ENCODE results near the gene RBM23.
"Not testable (repeated sequence)": the region's sequence is repeated elsewhere in the genome, so short reads cannot be mapped to it uniquely, and the experiment has no call there.

Gene RBM23

GRCh38 chr14:22875748-22876319 lies 43.1 kb downstream of the RBM23 start:
- CTCF ChIA-PET = interaction anchor here (6.3 kb wide), 1 partner anchor 10 kb away, joined by 115 read pairs; the partner anchor contains the start of gene REM2
- H3K4me1 Mint-ChIP-seq = peaks cover 23% of the 10 kb centered on the region
- DNase-seq = no peak
- no peaks in the 10 kb centered on the region for H3K27me3 Mint-ChIP-seq
- H3K36me3 Mint-ChIP-seq = peaks cover 49% of the 10 kb centered on the region
- no peaks in the 10 kb centered on the region for H3K9me3 Mint-ChIP-seq
- no peak overlapping the region for H3K4me3 Mint-ChIP-seq
- H3K27ac Mint-ChIP-seq = no peak overlapping the region

GRCh38 chr14:22875003-22875747 lies 43.8 kb downstream of the RBM23 start:
- no peaks in the 10 kb centered on the region for H3K9me3 Mint-ChIP-seq
- H3K36me3 Mint-ChIP-seq = peaks cover 49% of the 10 kb centered on the region
- peaks cover 30% of the 10 kb centered on the region for H3K4me1 Mint-ChIP-seq
- H3K27ac Mint-ChIP-seq = no peak overlapping the region
- CTCF ChIA-PET = interaction anchor here (6.3 kb wide), 1 partner anchor 11 kb away, joined by 115 read pairs; the partner anchor contains the start of gene REM2
- H3K27me3 Mint-ChIP-seq = no peaks in the 10 kb centered on the region
- no peak for DNase-seq
- H3K4me3 Mint-ChIP-seq = no peak overlapping the region

- no peak for DNase-seq
- no peaks in the 10 kb centered on the region for H3K9me3 Mint-ChIP-seq
- peak overlapping the region; percentile 94 for H3K27ac Mint-ChIP-seq
- H3K4me3 Mint-ChIP-seq = peak overlapping the region; percentile 88
- H3K36me3 Mint-ChIP-seq = peaks cover 37% of the 10 kb centered on the region
- CTCF ChIA-PET = interaction anchor here (0.6 to 6.3 kb wide), 21 partner anchors 11 to 129 kb away, joined by 3 to 115 read pairs (median 4); partner anchors contain the start of genes HAUS4, MRPL52, PRMT5 and REM2
- peaks cover 37% of the 10 kb centered on the region for H3K4me1 Mint-ChIP-seq
- no peaks in the 10 kb centered on the region for H3K27me3 Mint-ChIP-seq
Measured at GRCh38 chr14:22872833-22873520, 46.0 kb downstream of the RBM23 start.

GRCh38 chr14:22872033-22872832 lies 46.7 kb downstream of the RBM23 start:
- H3K27me3 Mint-ChIP-seq = no peaks in the 10 kb centered on the region
- H3K9me3 Mint-ChIP-seq = no peaks in the 10 kb centered on the region
- CTCF ChIA-PET = interaction anchor here (0.8 to 6.3 kb wide), 19 partner anchors 11 to 130 kb away, joined by 3 to 115 read pairs (median 4); partner anchors contain the start of genes MRPL52, PRMT5 and REM2
- peaks cover 37% of the 10 kb centered on the region for H3K4me1 Mint-ChIP-seq
- peaks cover 32% of the 10 kb centered on the region for H3K36me3 Mint-ChIP-seq
- peak overlapping the region; percentile 97 for H3K27ac Mint-ChIP-seq
- peak overlapping the region; percentile 95 for H3K4me3 Mint-ChIP-seq
- DNase-seq = peak; percentile 82

GRCh38 chr14:22871224-22872032 lies 47.5 kb downstream of the RBM23 start, which contains the start of gene LRP10:
LRP10 (plus strand) TSS chr14:22871740; CDS start chr14:22872304, 564 bp downstream.
- CTCF ChIA-PET = interaction anchor here (0.7 to 6.3 kb wide), 12 partner anchors 12 to 302 kb away, joined by 3 to 115 read pairs (median 6); partner anchors contain the start of genes MRPL52, PRMT5 and REM2
- Mint-ChIP-seq H3K27me3 (peaks cover 4% of the 10 kb centered on the region), H3K4me1 (peaks cover 37% of the 10 kb centered on the region), H3K9me3 (no peaks in the 10 kb centered on the region), H3K27ac (peak within 1 kb of the TSS; percentile 97), H3K36me3 (peaks cover 24% of the 10 kb centered on the region), H3K4me3 (peak within 1 kb of the TSS; percentile 95)
- peak; percentile 88 for DNase-seq

GRCh38 chr14:22870811-22871223 lies 48.1 kb downstream of the RBM23 start:
- H3K27ac Mint-ChIP-seq = peak overlapping the region; percentile 97
- peaks cover 37% of the 10 kb centered on the region for H3K4me1 Mint-ChIP-seq
- no peaks in the 10 kb centered on the region for H3K9me3 Mint-ChIP-seq
- CTCF ChIA-PET = interaction anchor here (0.5 to 6.3 kb wide), 5 partner anchors 15 to 301 kb away, joined by 3 to 115 read pairs (median 5); partner anchors contain the start of gene REM2
- peaks cover 4% of the 10 kb centered on the region for H3K27me3 Mint-ChIP-seq
- no peak for DNase-seq
- H3K36me3 Mint-ChIP-seq = peaks cover 18% of the 10 kb centered on the region
- peak overlapping the region; percentile 95 for H3K4me3 Mint-ChIP-seq

GRCh38 chr14:22866874-22867273 lies 52.1 kb downstream of the RBM23 start:
- peaks cover 17% of the 10 kb centered on the region for H3K27me3 Mint-ChIP-seq
- CTCF ChIA-PET = no interaction called here
- H3K4me3 Mint-ChIP-seq = no peak overlapping the region
- peaks cover 17% of the 10 kb centered on the region for H3K4me1 Mint-ChIP-seq
- H3K9me3 Mint-ChIP-seq = peaks cover 1% of the 10 kb centered on the region
- no peak for DNase-seq
- peaks cover 3% of the 10 kb centered on the region for H3K36me3 Mint-ChIP-seq
- no peak overlapping the region for H3K27ac Mint-ChIP-seq

- DNase-seq = no peak
- H3K4me1 Mint-ChIP-seq = peaks cover 13% of the 10 kb centered on the region
- CTCF ChIA-PET = interaction anchor here (0.6 to 1.1 kb wide), 3 partner anchors 64 to 294 kb away, joined by 3 read pairs; no protein-coding TSS in a partner anchor
- H3K9me3 Mint-ChIP-seq = peaks cover 7% of the 10 kb centered on the region
- no peak overlapping the region for H3K27ac Mint-ChIP-seq
- peaks cover 29% of the 10 kb centered on the region for H3K27me3 Mint-ChIP-seq
- peaks cover 9% of the 10 kb centered on the region for H3K36me3 Mint-ChIP-seq
- H3K4me3 Mint-ChIP-seq = no peak overlapping the region
Measured at GRCh38 chr14:22865424-22866405, 53.2 kb downstream of the RBM23 start.

- CTCF ChIA-PET = interaction anchor here (0.6 to 1.1 kb wide), 2 partner anchors 65 to 294 kb away, joined by 3 read pairs; no protein-coding TSS in a partner anchor
- Mint-ChIP-seq H3K36me3 (peaks cover 9% of the 10 kb centered on the region), H3K27me3 (peaks cover 36% of the 10 kb centered on the region), H3K4me1 (peaks cover 6% of the 10 kb centered on the region), H3K9me3 (peaks cover 7% of the 10 kb centered on the region), H3K27ac (no peak overlapping the region), H3K4me3 (no peak overlapping the region)
- DNase-seq = no peak
Measured at GRCh38 chr14:22864979-22865378, 54.0 kb downstream of the RBM23 start.

- peaks cover 66% of the 10 kb centered on the region for H3K27me3 Mint-ChIP-seq
- H3K9me3 Mint-ChIP-seq = peaks cover 7% of the 10 kb centered on the region
- H3K36me3 Mint-ChIP-seq = peaks cover 10% of the 10 kb centered on the region
- CTCF ChIA-PET = interaction anchor here (0.6 to 2.9 kb wide), 4 partner anchors 8 to 406 kb away, joined by 3 to 14 read pairs (median 6); no protein-coding TSS in a partner anchor
- H3K4me3 Mint-ChIP-seq = no peak overlapping the region
- peaks cover 15% of the 10 kb centered on the region for H3K4me1 Mint-ChIP-seq
- DNase-seq = no peak
- no peak overlapping the region for H3K27ac Mint-ChIP-seq
Measured at GRCh38 chr14:22861651-22862050, 57.3 kb downstream of the RBM23 start.

- CTCF ChIA-PET = interaction anchor here (0.6 to 2.8 kb wide), 6 partner anchors 12 to 234 kb away, joined by 3 to 16 read pairs (median 4); partner anchors contain the start of gene ACIN1
- not testable (repeated sequence) for H3K27ac Mint-ChIP-seq, H3K36me3 Mint-ChIP-seq, H3K4me3 Mint-ChIP-seq, DNase-seq, H3K9me3 Mint-ChIP-seq
- peaks cover 70% of the 10 kb centered on the region for H3K27me3 Mint-ChIP-seq
- H3K4me1 Mint-ChIP-seq = peaks cover 22% of the 10 kb centered on the region
Measured at GRCh38 chr14:22860377-22860776, 58.6 kb downstream of the RBM23 start.

Measured in activated naive CD4-positive, alpha-beta T cell treated with anti-CD3 and anti-CD28 coated beads, Interleukin-2, amount 10 ng/mL, durations not matched to agents 7 days and 5 days (primary cell).